Calu3 (cell line): ENCODE measurements around the gene BAD. TPM values are rescaled to one million over a fixed set of nuclear protein-coding genes. Genes with fewer than 3 reads are reported as not detected.
A peak's percentile ranks its signal among the peaks of the same experiment; 100 is the strongest.
"Not testable (repeated sequence)": the region's sequence is repeated elsewhere in the genome, so short reads cannot be mapped to it uniquely, and the experiment has no call there.

Experiments used
- BruUV-seq: library from RNA; stranded (reverse); fragments of 400-500 nt; replicated peaks from 2 replicates; lab custom pipeline; 2021; lab: Mats Ljungman, UMichigan
- CTCF ChIA-PET: fragments of 300-600 bp; sonication (Branson Sonifier 250); formaldehyde crosslinking; loops from one replicate; lab custom pipeline; 2022; ENCODE audit warnings: antibody characterized with exemption; lab: Charles Lee
- DNase-seq: peaks from one replicate; pipeline ENCODE4 v3.0.0; 2022
- H3K27ac Mint-ChIP-seq: one replicate; pipeline ENCODE4 v1.8.0; 2022; ENCODE audit warnings: mixed read lengths; ENCODE audit not compliant: unreplicated experiment
- H3K27me3 Mint-ChIP-seq: one replicate; pipeline ENCODE4 v1.8.0; 2022; ENCODE audit warnings: mixed read lengths; ENCODE audit not compliant: unreplicated experiment
- H3K36me3 Mint-ChIP-seq: one replicate; pipeline ENCODE4 v1.8.0; 2022; ENCODE audit warnings: mild to moderate bottlenecking, moderate library complexity, mixed read lengths; ENCODE audit not compliant: insufficient read depth, unreplicated experiment
- H3K4me1 Mint-ChIP-seq: one replicate; pipeline ENCODE4 v1.8.0; 2022; ENCODE audit warnings: mild to moderate bottlenecking, low read depth, mixed read lengths; ENCODE audit not compliant: unreplicated experiment
- H3K4me3 Mint-ChIP-seq: one replicate; pipeline ENCODE4 v1.8.0; 2022; ENCODE audit warnings: mild to moderate bottlenecking, low read depth, moderate library complexity, mixed read lengths; ENCODE audit not compliant: unreplicated experiment
- H3K9me3 Mint-ChIP-seq: one replicate; pipeline ENCODE4 v1.8.0; 2022; ENCODE audit warnings: low read depth, mixed read lengths; ENCODE audit not compliant: unreplicated experiment
- intact Hi-C: fragments of 100-400 bp; cut with micrococcal nuclease; formaldehyde crosslinking; loops from one replicate; pipeline ENCODE4 v1.10.0; 2022; ENCODE audit not compliant: unreplicated experiment
- total RNA-seq: library from RNA; stranded (reverse); gene quantifications from 2 replicates; pipeline ENCODE4 v1.2.3, GENCODE V29; 2022
- TF ChIP-seq, protein P1 (sequence below): fragments of 200-600 bp; IDR thresholded peaks from one replicate; pipeline ENCODE4 v1.8.0; 2022; ENCODE audit warnings: antibody characterized with exemption; ENCODE audit not compliant: unreplicated experiment

BAD gene
- total RNA-seq, 1 experiment from 2014 or later = 30.2 TPM

DNA sequence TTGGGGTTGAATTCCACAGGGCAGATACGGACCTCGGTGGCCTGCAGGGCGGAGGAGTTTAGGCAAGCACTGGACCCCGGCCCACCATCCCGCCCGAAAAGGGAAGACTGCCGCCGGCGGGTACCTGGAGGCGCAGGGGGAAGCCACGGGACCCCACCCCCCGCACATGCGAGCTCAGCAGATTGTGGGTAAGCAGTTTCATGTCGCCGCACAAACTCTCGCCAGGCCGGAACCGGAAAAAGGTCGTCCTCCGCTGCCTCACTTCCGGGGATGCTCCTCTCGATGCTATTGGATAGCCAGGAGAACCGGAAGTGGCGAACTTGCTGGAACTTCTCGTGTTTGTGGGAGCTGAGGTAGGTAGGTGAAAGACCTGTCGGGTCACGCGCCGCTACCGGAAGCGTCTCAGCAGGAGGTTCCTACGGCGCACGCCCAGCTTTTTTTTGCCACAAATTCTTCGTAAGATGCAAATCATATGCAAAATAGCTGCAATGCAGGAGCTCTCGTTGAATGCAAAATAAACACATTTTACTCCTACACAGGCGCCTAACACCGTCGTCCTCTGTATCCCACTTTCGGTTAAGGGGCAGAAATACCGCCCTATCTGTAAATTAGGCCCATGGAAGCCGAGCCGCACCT, 33.0 kb upstream of the BAD start, which contains the start of gene TRMT112:
Gene TRMT112 (minus strand): TSS at position 235 of the 636 bp plus-strand sequence. CDS start 33 bp downstream, at position 202.
- no TSS peak for BruUV-seq
- H3K36me3 Mint-ChIP-seq = peaks cover 89% of the 10 kb centered on the region
- DNase-seq = peak; percentile 96
- intact Hi-C loops = loop anchor here (1.0 kb wide), 1 partner anchor 38 kb away; no protein-coding TSS in a partner anchor
- H3K4me1 Mint-ChIP-seq = peaks cover 36% of the 10 kb centered on the region
- CTCF ChIA-PET = interaction anchor here (0.6 to 3.7 kb wide), 19 partner anchors 13 to 371 kb away, joined by 3 to 168 read pairs (median 5); partner anchors contain the start of genes BAD, ESRRA and STIP1
- H3K9me3 Mint-ChIP-seq = no peaks in the 10 kb centered on the region
- peak within 1 kb of the TSS; percentile 98 for H3K4me3 Mint-ChIP-seq
- H3K27me3 Mint-ChIP-seq = no peaks in the 10 kb centered on the region
- H3K27ac Mint-ChIP-seq = peak within 1 kb of the TSS; percentile 99
- TF ChIP-seq, protein P1, sequence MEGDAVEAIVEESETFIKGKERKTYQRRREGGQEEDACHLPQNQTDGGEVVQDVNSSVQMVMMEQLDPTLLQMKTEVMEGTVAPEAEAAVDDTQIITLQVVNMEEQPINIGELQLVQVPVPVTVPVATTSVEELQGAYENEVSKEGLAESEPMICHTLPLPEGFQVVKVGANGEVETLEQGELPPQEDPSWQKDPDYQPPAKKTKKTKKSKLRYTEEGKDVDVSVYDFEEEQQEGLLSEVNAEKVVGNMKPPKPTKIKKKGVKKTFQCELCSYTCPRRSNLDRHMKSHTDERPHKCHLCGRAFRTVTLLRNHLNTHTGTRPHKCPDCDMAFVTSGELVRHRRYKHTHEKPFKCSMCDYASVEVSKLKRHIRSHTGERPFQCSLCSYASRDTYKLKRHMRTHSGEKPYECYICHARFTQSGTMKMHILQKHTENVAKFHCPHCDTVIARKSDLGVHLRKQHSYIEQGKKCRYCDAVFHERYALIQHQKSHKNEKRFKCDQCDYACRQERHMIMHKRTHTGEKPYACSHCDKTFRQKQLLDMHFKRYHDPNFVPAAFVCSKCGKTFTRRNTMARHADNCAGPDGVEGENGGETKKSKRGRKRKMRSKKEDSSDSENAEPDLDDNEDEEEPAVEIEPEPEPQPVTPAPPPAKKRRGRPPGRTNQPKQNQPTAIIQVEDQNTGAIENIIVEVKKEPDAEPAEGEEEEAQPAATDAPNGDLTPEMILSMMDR = no peak

DNA sequence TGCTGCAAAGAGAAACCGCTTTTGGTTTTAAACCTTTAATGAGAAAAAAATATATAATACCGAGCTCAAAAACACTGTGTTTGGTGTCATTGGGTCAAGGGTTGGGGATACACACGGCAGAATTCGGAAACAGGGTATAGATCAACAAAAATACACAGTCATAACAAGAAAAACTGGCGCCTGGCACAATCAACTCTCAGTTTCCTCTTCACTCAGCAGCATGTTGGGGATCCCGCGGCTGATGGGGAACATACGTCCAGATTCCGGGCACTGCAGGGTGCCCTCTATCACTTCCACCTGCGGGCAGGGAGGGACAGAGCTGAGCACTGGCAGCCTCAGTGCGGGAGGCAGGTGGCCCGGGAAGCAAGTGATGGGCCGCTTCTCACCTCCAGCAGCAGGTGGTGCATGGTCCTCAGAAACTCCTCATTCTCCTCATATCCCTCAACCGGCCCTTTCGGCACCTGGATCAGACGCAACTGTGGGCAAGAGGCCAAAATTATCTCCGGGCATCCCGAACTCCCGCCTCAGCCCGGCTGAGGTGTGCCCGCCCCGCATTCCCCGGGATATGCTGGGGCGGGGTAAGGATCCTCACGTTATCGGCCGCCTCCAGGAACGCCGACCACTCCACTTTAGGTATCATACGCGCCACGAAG, 32.3 kb upstream of the BAD start:
- peaks cover 89% of the 10 kb centered on the region for H3K36me3 Mint-ChIP-seq
- TF ChIP-seq, protein P1 = no peak
- intact Hi-C loops = loop anchor here (1.0 kb wide), 1 partner anchor 39 kb away; no protein-coding TSS in a partner anchor
- CTCF ChIA-PET = interaction anchor here (0.6 to 3.7 kb wide), 12 partner anchors 12 to 372 kb away, joined by 3 to 168 read pairs (median 6); partner anchors contain the start of gene ESRRA
- no peaks in the 10 kb centered on the region for H3K9me3 Mint-ChIP-seq
- peak overlapping the region; percentile 98 for H3K4me3 Mint-ChIP-seq
- H3K4me1 Mint-ChIP-seq = peaks cover 37% of the 10 kb centered on the region
- BruUV-seq = TSS peak; percentile 100
- no peaks in the 10 kb centered on the region for H3K27me3 Mint-ChIP-seq
- peak; percentile 63 for DNase-seq
- peak overlapping the region; percentile 99 for H3K27ac Mint-ChIP-seq

DNA sequence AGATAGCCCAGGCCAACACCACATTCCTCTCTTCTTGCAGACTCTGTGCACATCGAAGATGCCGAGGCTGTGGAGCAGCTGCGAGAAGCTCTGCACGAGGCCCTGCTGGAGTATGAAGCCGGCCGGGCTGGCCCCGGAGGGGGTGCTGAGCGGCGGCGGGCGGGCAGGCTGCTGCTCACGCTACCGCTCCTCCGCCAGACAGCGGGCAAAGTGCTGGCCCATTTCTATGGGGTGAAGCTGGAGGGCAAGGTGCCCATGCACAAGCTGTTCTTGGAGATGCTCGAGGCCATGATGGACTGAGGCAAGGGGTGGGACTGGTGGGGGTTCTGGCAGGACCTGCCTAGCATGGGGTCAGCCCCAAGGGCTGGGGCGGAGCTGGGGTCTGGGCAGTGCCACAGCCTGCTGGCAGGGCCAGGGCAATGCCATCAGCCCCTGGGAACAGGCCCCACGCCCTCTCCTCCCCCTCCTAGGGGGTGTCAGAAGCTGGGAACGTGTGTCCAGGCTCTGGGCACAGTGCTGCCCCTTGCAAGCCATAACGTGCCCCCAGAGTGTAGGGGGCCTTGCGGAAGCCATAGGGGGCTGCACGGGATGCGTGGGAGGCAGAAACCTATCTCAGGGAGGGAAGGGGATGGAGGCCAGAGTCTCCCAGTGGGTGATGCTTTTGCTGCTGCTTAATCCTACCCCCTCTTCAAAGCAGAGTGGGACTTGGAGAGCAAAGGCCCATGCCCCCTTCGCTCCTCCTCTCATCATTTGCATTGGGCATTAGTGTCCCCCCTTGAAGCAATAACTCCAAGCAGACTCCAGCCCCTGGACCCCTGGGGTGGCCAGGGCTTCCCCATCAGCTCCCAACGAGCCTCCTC, 31.4 kb upstream of the BAD start:
- H3K27me3 Mint-ChIP-seq, H3K9me3 Mint-ChIP-seq, BruUV-seq, DNase-seq, intact Hi-C loops: not testable (repeated sequence)
- peaks cover 32% of the 10 kb centered on the region for H3K4me1 Mint-ChIP-seq
- CTCF ChIA-PET = interaction anchor here (2.2 to 3.7 kb wide), 3 partner anchors 11 to 42 kb away, joined by 16 to 168 read pairs (median 16); partner anchors contain the start of gene ESRRA
- peak overlapping the region; percentile 99 for H3K27ac Mint-ChIP-seq
- peak overlapping the region; percentile 98 for H3K4me3 Mint-ChIP-seq
- H3K36me3 Mint-ChIP-seq = peaks cover 82% of the 10 kb centered on the region

DNA sequence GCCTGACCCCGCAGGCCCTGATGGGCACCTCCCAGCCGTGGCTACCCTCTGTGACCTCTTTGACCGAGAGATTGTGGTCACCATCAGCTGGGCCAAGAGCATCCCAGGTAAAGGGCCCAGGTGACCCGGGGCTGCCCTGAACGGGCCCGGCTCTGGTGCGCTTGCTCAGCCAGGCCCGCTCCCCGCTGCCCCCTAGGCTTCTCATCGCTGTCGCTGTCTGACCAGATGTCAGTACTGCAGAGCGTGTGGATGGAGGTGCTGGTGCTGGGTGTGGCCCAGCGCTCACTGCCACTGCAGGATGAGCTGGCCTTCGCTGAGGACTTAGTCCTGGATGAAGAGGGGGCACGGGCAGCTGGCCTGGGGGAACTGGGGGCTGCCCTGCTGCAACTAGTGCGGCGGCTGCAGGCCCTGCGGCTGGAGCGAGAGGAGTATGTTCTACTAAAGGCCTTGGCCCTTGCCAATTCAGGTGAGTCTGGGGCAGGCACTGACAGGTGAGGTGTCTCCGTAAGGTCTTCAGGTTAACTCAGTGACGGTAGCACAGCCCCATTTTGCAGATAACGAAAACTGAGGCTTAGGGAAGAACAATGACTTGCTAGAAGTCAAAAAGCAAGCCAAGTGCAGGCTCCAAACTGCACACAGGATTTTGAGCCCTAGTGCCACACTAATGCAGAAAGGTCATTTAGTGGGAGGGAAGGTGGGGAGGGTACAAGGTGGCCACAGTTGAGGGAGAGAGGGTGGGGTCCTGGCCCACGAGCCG, 30.5 kb upstream of the BAD start:
- BruUV-seq = no TSS peak
- CTCF ChIA-PET = interaction anchor here (3.7 kb wide), 1 partner anchor 39 kb away, joined by 168 read pairs; no protein-coding TSS in a partner anchor
- H3K27me3 Mint-ChIP-seq = no peaks in the 10 kb centered on the region
- H3K9me3 Mint-ChIP-seq = no peaks in the 10 kb centered on the region
- intact Hi-C loops = no loop called here
- no peak for DNase-seq
- H3K4me3 Mint-ChIP-seq = no peak overlapping the region
- TF ChIP-seq, protein P1 = no peak
- H3K27ac Mint-ChIP-seq = no peak overlapping the region
- peaks cover 23% of the 10 kb centered on the region for H3K4me1 Mint-ChIP-seq
- H3K36me3 Mint-ChIP-seq = peaks cover 76% of the 10 kb centered on the region
